H1 (cell line): ENCODE results near the gene CRYGS. TPM values are rescaled to one million over a fixed set of nuclear protein-coding genes. Genes with fewer than 3 reads are reported as not detected.

Experiments used
- EP300 ChIP-seq, 2 experiments: IDR thresholded peaks; 1 replicate in 1 of 2; 2 replicates in 1 of 2; pipeline ENCODE4 v1.6.1; 2011 to 2012; ENCODE audit warnings: low read depth in 2 of 2, low read length in 2 of 2, mild to moderate bottlenecking in 2 of 2, borderline replicate concordance in 1 of 2, inconsistent platforms in 1 of 2, moderate library complexity in 1 of 2
- polyA plus RNA-seq, 7 experiments: library from polyadenylated mRNA; depleted of rRNA in 3 of 7; stranded (reverse) in 5 of 7; unstranded in 2 of 7; fragments of >200 nt in 5 of 7; fragments of 200-250 nt in 2 of 7; gene quantifications; 1 replicate in 5 of 7; 2 replicates in 1 of 7; 4 replicates in 1 of 7; pipeline versions ENCODE4 v1.2.1 to v1.2.3, GENCODE V29; 2011 to 2013; ENCODE audit warnings: missing spikeins in 2 of 7, mixed read lengths in 2 of 7
- total RNA-seq: library from RNA; stranded (reverse); fragmentation: NEBNext Ultra II Directional; extraction: Animal tissue kit (Norgen Biotek cat#: 25700); gene quantifications from 2 replicates; pipeline ENCODE4 v1.2.1, GENCODE V29; 2021
- TF ChIP-seq, protein P1 (sequence below), 3 experiments: IDR thresholded peaks; 1 replicate in 2 of 3; 2 replicates in 1 of 3; pipeline versions ENCODE4 v1.5.1 to v1.6.1; 2011; ENCODE audit warnings: low read length in 3 of 3, mild to moderate bottlenecking in 3 of 3, inconsistent platforms in 2 of 3, low read depth in 1 of 3, moderate library complexity in 1 of 3; ENCODE audit not compliant: insufficient read depth in 1 of 3; ENCODE audit errors: control extremely low read depth in 1 of 3

Gene CRYGS
- total and polyA plus RNA-seq, 2 of the 8 experiments (the other 6 are each of a cell fraction or from before 2014, with no cell fraction given) = 1.5 to 1.8 TPM

DNA sequence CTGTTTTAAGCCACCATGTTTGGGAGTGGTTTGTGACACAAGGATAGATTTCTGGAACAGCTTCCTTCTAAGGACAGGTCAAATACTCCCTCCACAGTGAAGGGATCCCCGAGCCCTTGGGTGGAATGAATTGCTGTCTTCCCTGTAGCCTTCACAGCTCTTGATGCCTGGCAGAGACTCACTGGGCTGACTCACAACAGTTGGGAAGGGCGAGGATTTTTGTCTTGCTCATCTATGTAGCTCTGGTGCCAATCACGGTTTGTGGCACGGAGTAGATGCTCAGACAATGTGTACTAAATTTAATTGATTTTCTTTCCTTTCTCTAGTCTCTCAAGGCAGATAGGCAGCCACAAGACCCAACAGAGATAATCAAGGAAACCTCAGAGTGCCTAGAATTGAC is 27.0 kb downstream of the CRYGS start (continued):
- TF ChIP-seq EP300 (IDR thresholded peaks at IDR 0.05; ENCODE audit: borderline replicate concordance in 1 of 2, low read depth in 2 of 2, low read length in 2 of 2) = no peak
- TF ChIP-seq, protein P1, sequence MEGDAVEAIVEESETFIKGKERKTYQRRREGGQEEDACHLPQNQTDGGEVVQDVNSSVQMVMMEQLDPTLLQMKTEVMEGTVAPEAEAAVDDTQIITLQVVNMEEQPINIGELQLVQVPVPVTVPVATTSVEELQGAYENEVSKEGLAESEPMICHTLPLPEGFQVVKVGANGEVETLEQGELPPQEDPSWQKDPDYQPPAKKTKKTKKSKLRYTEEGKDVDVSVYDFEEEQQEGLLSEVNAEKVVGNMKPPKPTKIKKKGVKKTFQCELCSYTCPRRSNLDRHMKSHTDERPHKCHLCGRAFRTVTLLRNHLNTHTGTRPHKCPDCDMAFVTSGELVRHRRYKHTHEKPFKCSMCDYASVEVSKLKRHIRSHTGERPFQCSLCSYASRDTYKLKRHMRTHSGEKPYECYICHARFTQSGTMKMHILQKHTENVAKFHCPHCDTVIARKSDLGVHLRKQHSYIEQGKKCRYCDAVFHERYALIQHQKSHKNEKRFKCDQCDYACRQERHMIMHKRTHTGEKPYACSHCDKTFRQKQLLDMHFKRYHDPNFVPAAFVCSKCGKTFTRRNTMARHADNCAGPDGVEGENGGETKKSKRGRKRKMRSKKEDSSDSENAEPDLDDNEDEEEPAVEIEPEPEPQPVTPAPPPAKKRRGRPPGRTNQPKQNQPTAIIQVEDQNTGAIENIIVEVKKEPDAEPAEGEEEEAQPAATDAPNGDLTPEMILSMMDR (IDR thresholded peaks at IDR 0.05; ENCODE audit: control extremely low read depth in 1 of 3, insufficient read depth in 1 of 3, low read depth in 1 of 3, low read length in 3 of 3) = no peak
